PC-3 (cell line): ENCODE measurements around the gene ZNF3.

ENCODE experiments used
- CTCF ChIP-seq: fragments of 300-600 bp; sonication (generic); conservative IDR thresholded peaks from 2 replicates; pipeline ENCODE4 v1.5.1; 2017; ENCODE audit warnings: antibody characterized with exemption, low read depth, mild to moderate bottlenecking, low read length
- EZH2phosphoT487 ChIP-seq: fragments of 300-600 bp; sonication (generic); IDR thresholded peaks from 2 replicates; pipeline ENCODE4 v1.6.1; 2018; ENCODE audit warnings: mild to moderate bottlenecking, antibody characterized with exemption, low read length, borderline replicate concordance

- TF ChIP-seq CTCF: no peak
- no peak for TF ChIP-seq EZH2phosphoT487
Measured at GRCh38 chr7:100061518-100062193, 19.9 kb downstream of the ZNF3 start.
